ENCODE results near the gene SYNGAP1.
"Not testable (repeated sequence)": the region's sequence is repeated elsewhere in the genome, so short reads cannot be mapped to it uniquely, and the experiment has no call there.

Gene SYNGAP1
- 7.0 to 26.2 reads per million in 2 experiments for total RNA-seq

GRCh38 chr6:33419580-33420490, at the start of gene SYNGAP1:
Gene SYNGAP1, plus strand, starts transcription at chr6:33420065. Its CDS starts 200 bp downstream, at chr6:33420265.
- DNase-seq (ENCODE audit: low read depth) = no peak

- not testable (repeated sequence) for DNase-seq (ENCODE audit: low read depth)
Measured at GRCh38 chr6:33371901-33372300, 48.0 kb upstream of the SYNGAP1 start.

GRCh38 chr6:33372526-33373123, 47.2 kb upstream of the SYNGAP1 start:
- no peak for DNase-seq (ENCODE audit: low read depth)

- no peak for DNase-seq (ENCODE audit: low read depth)
Measured at GRCh38 chr6:33373960-33374910, 45.6 kb upstream of the SYNGAP1 start.

- DNase-seq (ENCODE audit: low read depth) = no peak
Measured at GRCh38 chr6:33375143-33375671, 44.7 kb upstream of the SYNGAP1 start.

- no peak for DNase-seq (ENCODE audit: low read depth)
Measured at GRCh38 chr6:33377171-33377570, 42.7 kb upstream of the SYNGAP1 start.

- not testable (repeated sequence) for DNase-seq (ENCODE audit: low read depth)
Measured at GRCh38 chr6:33379184-33379583, 40.7 kb upstream of the SYNGAP1 start.

- no peak for DNase-seq (ENCODE audit: low read depth)
Measured at GRCh38 chr6:33380272-33380981, 39.4 kb upstream of the SYNGAP1 start.

GRCh38 chr6:33383427-33384185, 36.3 kb upstream of the SYNGAP1 start:
- DNase-seq (ENCODE audit: low read depth) = no peak

GRCh38 chr6:33384581-33385020, 35.3 kb upstream of the SYNGAP1 start:
- no peak for DNase-seq (ENCODE audit: low read depth)

- DNase-seq (ENCODE audit: low read depth) = no peak
Measured at GRCh38 chr6:33390173-33390572, 29.7 kb upstream of the SYNGAP1 start.

GRCh38 chr6:33390767-33391277, 29.0 kb upstream of the SYNGAP1 start:
- DNase-seq (ENCODE audit: low read depth) = no peak

- peak; percentile 99 for DNase-seq (ENCODE audit: low read depth)
Measured at GRCh38 chr6:33391278-33391921, 28.5 kb upstream of the SYNGAP1 start, which contains the start of gene KIFC1. Gene KIFC1, plus strand, starts transcription at chr6:33391823. Its CDS starts 163 bp downstream, at chr6:33391986.

- no peak for DNase-seq (ENCODE audit: low read depth)
Measured at GRCh38 chr6:33391922-33392594, 27.8 kb upstream of the SYNGAP1 start.

GRCh38 chr6:33392595-33392948, 27.3 kb upstream of the SYNGAP1 start:
- no peak for DNase-seq (ENCODE audit: low read depth)

GRCh38 chr6:33392979-33393378, 26.9 kb upstream of the SYNGAP1 start:
- DNase-seq (ENCODE audit: low read depth) = no peak

- no peak for DNase-seq (ENCODE audit: low read depth)
Measured at GRCh38 chr6:33397541-33397940, 22.3 kb upstream of the SYNGAP1 start.

GRCh38 chr6:33398601-33399000, 21.3 kb upstream of the SYNGAP1 start:
- DNase-seq (ENCODE audit: low read depth) = not testable (repeated sequence)

- not testable (repeated sequence) for DNase-seq (ENCODE audit: low read depth)
Measured at GRCh38 chr6:33399881-33400280, 20.0 kb upstream of the SYNGAP1 start.
